Measurements from ENCODE around the gene PLOD1. TPM values are rescaled to one million over a fixed set of nuclear protein-coding genes. Genes with fewer than 3 reads are reported as not detected.
"Not testable (repeated sequence)": the region's sequence is repeated elsewhere in the genome, so short reads cannot be mapped to it uniquely, and the experiment has no call there.

The PLOD1 gene
- total RNA-seq, 2 donors from 2014 or later, result 71.5 to 81.8 TPM

- Mint-ChIP-seq H3K27me3 (ENCODE audit: insufficient read depth) (no peaks in the 10 kb centered on the region), H3K4me3 (peak overlapping the region; percentile 67), H3K4me1 (peaks cover 5% of the 10 kb centered on the region), H3K9me3 (no peaks in the 10 kb centered on the region), H3K36me3 (ENCODE audit: low read depth) (no peaks in the 10 kb centered on the region), H3K27ac (peak overlapping the region; percentile 100)
- H3K27me3 ChIP-seq (ENCODE audit: control insufficient read depth, insufficient read depth, low read length, poor library complexity, severe bottlenecking), result no peaks in the 10 kb centered on the region
- H3K9me3 ChIP-seq (ENCODE audit: control insufficient read depth, low read length), result no peaks in the 10 kb centered on the region
- no peaks in the 10 kb centered on the region for H3K36me3 ChIP-seq (ENCODE audit: control insufficient read depth, insufficient read depth, low read length)
- no peaks in the 10 kb centered on the region for H3K4me1 ChIP-seq (ENCODE audit: control insufficient read depth, insufficient read depth, low read length)
- WGBS, 2 experiments (ENCODE audit: insufficient coverage in 1 of 2, insufficient read length in 1 of 2), result 18 to 23% methylated on average over 16 to 19 of the region's 19 CpGs
- H3K27ac ChIP-seq (ENCODE audit: low read depth, low read length), result peak overlapping the region; percentile 99
- H3K9ac ChIP-seq (ENCODE audit: extremely low read depth, low read length, poor library complexity, severe bottlenecking), result peak overlapping the region; percentile 92
- TF ChIP-seq CTCF (conservative IDR thresholded peaks at IDR 0.05), result peak; percentile 87
- DNase-seq, result peak; percentile 96
- no peak overlapping the region for H3K4me3 ChIP-seq (ENCODE audit: low read length)
Observed at GRCh38 chr1:11907275-11908094, 27.0 kb upstream of the PLOD1 start.

- peaks cover 5% of the 10 kb centered on the region for H3K4me1 Mint-ChIP-seq
- H3K9me3 Mint-ChIP-seq, result no peaks in the 10 kb centered on the region
- peak overlapping the region; percentile 100 for H3K27ac Mint-ChIP-seq
- no peak for TF ChIP-seq CTCF (conservative IDR thresholded peaks at IDR 0.05)
- WGBS, 2 experiments (ENCODE audit: insufficient coverage in 1 of 2, insufficient read length in 1 of 2), result 0% methylated on average over 23 to 24 of the region's 24 CpGs
- no peaks in the 10 kb centered on the region for H3K9me3 ChIP-seq (ENCODE audit: control insufficient read depth, low read length)
- H3K4me3 ChIP-seq (ENCODE audit: low read length), result peak overlapping the region; percentile 50
- H3K36me3 ChIP-seq (ENCODE audit: control insufficient read depth, insufficient read depth, low read length), result no peaks in the 10 kb centered on the region
- H3K27me3 Mint-ChIP-seq (ENCODE audit: insufficient read depth), result no peaks in the 10 kb centered on the region
- no peaks in the 10 kb centered on the region for H3K36me3 Mint-ChIP-seq (ENCODE audit: low read depth)
- peak overlapping the region; percentile 99 for H3K27ac ChIP-seq (ENCODE audit: low read depth, low read length)
- peak overlapping the region; percentile 67 for H3K4me3 Mint-ChIP-seq
- peak; percentile 96 for DNase-seq
- H3K9ac ChIP-seq (ENCODE audit: extremely low read depth, low read length, poor library complexity, severe bottlenecking), result peak overlapping the region; percentile 92
- H3K27me3 ChIP-seq (ENCODE audit: control insufficient read depth, insufficient read depth, low read length, poor library complexity, severe bottlenecking), result no peaks in the 10 kb centered on the region
- H3K4me1 ChIP-seq (ENCODE audit: control insufficient read depth, insufficient read depth, low read length), result no peaks in the 10 kb centered on the region
Observed at GRCh38 chr1:11908095-11908675, 26.3 kb upstream of the PLOD1 start.

- H3K4me3 Mint-ChIP-seq; DNase-seq; H3K27ac ChIP-seq (ENCODE audit: low read depth, low read length); H3K36me3 Mint-ChIP-seq (ENCODE audit: low read depth); H3K9me3 ChIP-seq (ENCODE audit: control insufficient read depth, low read length); H3K9ac ChIP-seq (ENCODE audit: extremely low read depth, low read length, poor library complexity, severe bottlenecking); H3K27me3 Mint-ChIP-seq (ENCODE audit: insufficient read depth); H3K4me1 Mint-ChIP-seq; H3K36me3 ChIP-seq (ENCODE audit: control insufficient read depth, insufficient read depth, low read length); H3K4me3 ChIP-seq (ENCODE audit: low read length); H3K27me3 ChIP-seq (ENCODE audit: control insufficient read depth, insufficient read depth, low read length, poor library complexity, severe bottlenecking); H3K4me1 ChIP-seq (ENCODE audit: control insufficient read depth, insufficient read depth, low read length); H3K9me3 Mint-ChIP-seq: not testable (repeated sequence)
- WGBS, 2 experiments (ENCODE audit: insufficient coverage in 1 of 2, insufficient read length in 1 of 2), result 94 to 96% methylated on average over 2 to 6 of the region's 6 CpGs
- H3K27ac Mint-ChIP-seq, result peak overlapping the region; percentile 100
Observed at GRCh38 chr1:11910914-11911228, 23.6 kb upstream of the PLOD1 start.

Measured in endodermal cell (in vitro differentiated cells).